K562 (cell line): ENCODE measurements around the gene ZSWIM4. TPM values are rescaled to one million over a fixed set of nuclear protein-coding genes. Genes with fewer than 3 reads are reported as not detected.

ENCODE experiments used
- polyA plus RNA-seq, 8 experiments: library from polyadenylated mRNA; depleted of rRNA in 4 of 8; stranded (reverse) in 5 of 8; unstranded in 3 of 8; fragments of >200 nt; fragmentation: Nextera tagmentation in 2 of 8; fragmentation: Illumina TruSeq in 1 of 8; extraction: Ambion mirVana in 2 of 8; extraction: Trizol in 1 of 8; gene quantifications; 2 replicates each; pipeline versions ENCODE4 v1.2.1 to v1.2.3, GENCODE V29; 2011 to 2014; ENCODE audit warnings: inconsistent platforms in 1 of 8, missing spikeins in 1 of 8
- total RNA-seq, 7 experiments: library from RNA; depleted of rRNA in 6 of 7; stranded (reverse); fragments of >200 nt in 6 of 7; fragmentation: Illumina TruSeq in 2 of 7; extraction: Trizol in 2 of 7; gene quantifications; 2 replicates each; pipeline versions ENCODE4 v1.2.1 to v1.2.3, GENCODE V29; 2011 to 2021; ENCODE audit warnings: low replicate concordance in 1 of 7
- TF ChIP-seq, protein P1 (sequence below), 2 experiments: fragments of 450-650 bp in 1 of 2; sonication (generic) in 1 of 2; formaldehyde crosslinking in 1 of 2; IDR thresholded peaks; 2 replicates each; pipeline versions ENCODE4 v1.7.1 to v1.9.0; 2016 to 2022; ENCODE audit warnings: inconsistent platforms in 1 of 2, mild to moderate bottlenecking in 1 of 2, missing genetic modification reagents in 1 of 2

Gene ZSWIM4
- total and polyA plus RNA-seq, 9 of the 15 experiments (the other 6 are each of a cell fraction or from before 2014, with no cell fraction given): 0.25 to 3.7 (median 0.79) TPM; not detected in 2

DNA sequence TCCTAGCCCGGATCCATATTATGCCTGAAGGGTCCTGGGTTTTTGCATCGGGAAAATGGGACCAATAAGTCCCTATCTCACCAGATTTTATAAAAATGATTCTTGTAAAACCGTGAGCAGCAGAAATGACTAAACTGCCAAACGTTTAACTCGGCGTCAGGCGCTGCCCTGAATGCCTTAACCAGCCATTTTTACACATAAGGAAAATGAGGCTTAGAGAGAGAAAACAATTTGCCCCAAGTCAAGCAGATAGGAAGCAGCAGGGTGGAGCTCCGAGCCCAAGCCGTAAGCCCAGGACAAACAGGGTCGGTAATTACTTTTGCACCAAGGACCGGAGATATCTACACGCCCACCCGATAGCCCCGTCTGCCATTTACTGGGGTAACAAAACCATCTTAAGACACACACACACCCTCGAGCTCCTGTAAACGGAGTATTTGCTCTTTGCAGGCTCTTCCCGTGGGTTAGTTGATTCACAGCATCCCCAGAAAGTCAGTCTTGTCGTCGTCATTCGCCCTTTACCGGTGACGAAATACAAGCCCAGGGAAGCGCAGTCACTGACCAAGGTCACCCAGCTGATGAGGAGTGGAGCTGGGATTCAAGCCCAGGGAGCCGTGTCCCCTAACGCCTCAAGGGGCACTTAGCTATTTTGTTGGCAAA is 46.9 kb upstream of the ZSWIM4 start (continued):
- TF ChIP-seq, protein P1, sequence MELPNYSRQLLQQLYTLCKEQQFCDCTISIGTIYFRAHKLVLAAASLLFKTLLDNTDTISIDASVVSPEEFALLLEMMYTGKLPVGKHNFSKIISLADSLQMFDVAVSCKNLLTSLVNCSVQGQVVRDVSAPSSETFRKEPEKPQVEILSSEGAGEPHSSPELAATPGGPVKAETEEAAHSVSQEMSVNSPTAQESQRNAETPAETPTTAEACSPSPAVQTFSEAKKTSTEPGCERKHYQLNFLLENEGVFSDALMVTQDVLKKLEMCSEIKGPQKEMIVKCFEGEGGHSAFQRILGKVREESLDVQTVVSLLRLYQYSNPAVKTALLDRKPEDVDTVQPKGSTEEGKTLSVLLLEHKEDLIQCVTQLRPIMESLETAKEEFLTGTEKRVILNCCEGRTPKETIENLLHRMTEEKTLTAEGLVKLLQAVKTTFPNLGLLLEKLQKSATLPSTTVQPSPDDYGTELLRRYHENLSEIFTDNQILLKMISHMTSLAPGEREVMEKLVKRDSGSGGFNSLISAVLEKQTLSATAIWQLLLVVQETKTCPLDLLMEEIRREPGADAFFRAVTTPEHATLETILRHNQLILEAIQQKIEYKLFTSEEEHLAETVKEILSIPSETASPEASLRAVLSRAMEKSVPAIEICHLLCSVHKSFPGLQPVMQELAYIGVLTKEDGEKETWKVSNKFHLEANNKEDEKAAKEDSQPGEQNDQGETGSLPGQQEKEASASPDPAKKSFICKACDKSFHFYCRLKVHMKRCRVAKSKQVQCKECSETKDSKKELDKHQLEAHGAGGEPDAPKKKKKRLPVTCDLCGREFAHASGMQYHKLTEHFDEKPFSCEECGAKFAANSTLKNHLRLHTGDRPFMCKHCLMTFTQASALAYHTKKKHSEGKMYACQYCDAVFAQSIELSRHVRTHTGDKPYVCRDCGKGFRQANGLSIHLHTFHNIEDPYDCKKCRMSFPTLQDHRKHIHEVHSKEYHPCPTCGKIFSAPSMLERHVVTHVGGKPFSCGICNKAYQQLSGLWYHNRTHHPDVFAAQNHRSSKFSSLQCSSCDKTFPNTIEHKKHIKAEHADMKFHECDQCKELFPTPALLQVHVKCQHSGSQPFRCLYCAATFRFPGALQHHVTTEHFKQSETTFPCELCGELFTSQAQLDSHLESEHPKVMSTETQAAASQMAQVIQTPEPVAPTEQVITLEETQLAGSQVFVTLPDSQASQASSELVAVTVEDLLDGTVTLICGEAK (IDR thresholded peaks at IDR 0.05): peak; percentile 32
- TF ChIP-seq, protein P1 (CRISPR knock-in tag; IDR thresholded peaks at IDR 0.05): no peak
